HepG2 (cell line): ENCODE data around the gene RARA. TPM values are rescaled to one million over a fixed set of nuclear protein-coding genes. Genes with fewer than 3 reads are reported as not detected.

Experiments used
- ATAC-seq: fragments of 200-7000 bp; cut with Tn5 transposase; 3 replicates; pipeline ENCODE4 v1.9.1; 2020; ENCODE audit warnings: mild to moderate bottlenecking, moderate library complexity
- BruUV-seq: library from RNA; stranded (reverse); fragments of 400-500 nt; replicated peaks from 2 replicates; lab custom pipeline; 2021; lab: Mats Ljungman, UMichigan
- CTCF ChIA-PET: fragments of 300-600 bp; formaldehyde crosslinking; extraction: SDS; loops from one replicate; lab custom pipeline; 2021; ENCODE audit warnings: low total read pairs, inconsistent platforms, low intra/inter-chr PET ratio; lab: Yijun Ruan, JAX
- POLR2A ChIA-PET: fragments of 350-600 bp; sonication (Branson Sonifier 250); formaldehyde crosslinking; loops from one replicate; lab custom pipeline; 2020; ENCODE audit warnings: antibody characterized with exemption, inconsistent platforms; lab: Yijun Ruan, JAX
- DNase-seq: peaks from one replicate; pipeline ENCODE4 v3.0.0-alpha.2; 2015; ENCODE audit warnings: low spot score
- FAIRE-seq: peaks from 3 replicates; lab custom pipeline; 2011; peaks lifted over from hg19 to GRCh38; lab: Jason Lieb, UNC
- H2AFZ ChIP-seq: one replicate; pipeline ENCODE4 v1.6.1; 2011; ENCODE audit warnings: low read length, inconsistent platforms
- H3K27ac ChIP-seq: fragments of 300-600 bp; 3 replicates; pipeline ENCODE4 v1.8.0; 2011; ENCODE audit warnings: mixed run types, mild to moderate bottlenecking, mixed read lengths, low read length, inconsistent platforms; ENCODE audit not compliant: insufficient read depth; ENCODE audit errors: extremely low read length
- H3K27me3 ChIP-seq, 2 experiments: fragments of 200-600 bp in 1 of 2; 2 replicates in 1 of 2; 3 replicates in 1 of 2; pipeline versions ENCODE4 v1.6.0 to v1.8.0; 2011; ENCODE audit warnings: low read length in 2 of 2, mild to moderate bottlenecking in 2 of 2, moderate library complexity in 2 of 2, inconsistent platforms in 1 of 2; ENCODE audit not compliant: insufficient read depth in 2 of 2, control insufficient read depth in 1 of 2
- H3K36me3 ChIP-seq, 2 experiments: fragments of 200-600 bp in 1 of 2; replicated peaks in 1 of 2; 2 replicates in 1 of 2; 3 replicates in 1 of 2; pipeline versions ENCODE4 v1.5.1 to v1.8.0; 2011; ENCODE audit warnings: low read length in 2 of 2, inconsistent platforms in 1 of 2; ENCODE audit not compliant: insufficient read depth in 2 of 2, control insufficient read depth in 1 of 2
- H3K4me1 ChIP-seq: 2 replicates; pipeline ENCODE4 v1.5.1; 2012; ENCODE audit warnings: low read length, inconsistent platforms; ENCODE audit not compliant: insufficient read depth
- H3K4me2 ChIP-seq: 2 replicates; pipeline ENCODE4 v1.6.0; 2011; ENCODE audit warnings: low read depth, low read length, inconsistent platforms
- H3K4me3 ChIP-seq, 3 experiments: fragments of 200-600 bp in 1 of 3; sonication (generic), shearing (Covaris generic) in 1 of 3; replicated peaks in 1 of 3; 2 replicates each; pipeline ENCODE4 v1.5.1; 2011 to 2016; ENCODE audit warnings: low read length in 3 of 3, inconsistent platforms in 2 of 3, low read depth in 2 of 3, mild to moderate bottlenecking in 2 of 3, control low read depth in 1 of 3, mixed read lengths in 1 of 3; ENCODE audit not compliant: insufficient read depth in 1 of 3
- H3K79me2 ChIP-seq: one replicate; pipeline ENCODE4 v1.6.1; 2011; ENCODE audit warnings: low read length, inconsistent platforms; ENCODE audit not compliant: insufficient read depth
- H3K9ac ChIP-seq: 2 replicates; pipeline ENCODE4 v1.6.0; 2011; ENCODE audit warnings: mild to moderate bottlenecking, low read depth, low read length, inconsistent platforms; ENCODE audit not compliant: insufficient read depth
- H3K9me3 ChIP-seq: 2 replicates; pipeline ENCODE4 v1.5.1; 2012; ENCODE audit warnings: mild to moderate bottlenecking, low read length
- H4K20me1 ChIP-seq: 2 replicates; pipeline ENCODE4 v1.6.0; 2011; ENCODE audit warnings: inconsistent platforms, mild to moderate bottlenecking, low read length, moderate library complexity; ENCODE audit not compliant: insufficient read depth
- GATAD1 ChIP-seq: IDR thresholded peaks from 2 replicates; pipeline ENCODE4 v1.6.1; 2016; ENCODE audit warnings: missing genetic modification reagents, missing compliant biosample characterization
- POGZ ChIP-seq: sonication (generic); formaldehyde crosslinking; IDR thresholded peaks from 2 replicates; pipeline ENCODE4 v1.4.0; 2020; ENCODE audit warnings: mild to moderate bottlenecking, missing genetic modification reagents
- SALL1 ChIP-seq: sonication (generic); formaldehyde crosslinking; IDR thresholded peaks from 2 replicates; pipeline ENCODE4 v1.8.0; 2022; ENCODE audit warnings: mild to moderate bottlenecking, missing genetic modification reagents
- TBP ChIP-seq: sonication (generic); formaldehyde crosslinking; IDR thresholded peaks from 2 replicates; pipeline ENCODE4 v1.5.0; 2020; ENCODE audit warnings: missing genetic modification reagents
- WGBS: methylation state at CpG from one replicate; pipeline ENCODE4 v1.1.6; 2017; ENCODE audit warnings: low lambda C conversion rate; 5-methylcytosine and 5-hydroxymethylcytosine counted together
- in situ Hi-C: cut with HindIII; loops from 2 replicates; pipeline ENCODE4 v1.10.0; 2017; ENCODE audit warnings: low pct_unique_long_range_greater_than_20kb; ENCODE audit not compliant: extremely low pct_ligation_motif_present
- intact Hi-C: fragments of 100-400 bp; cut with micrococcal nuclease; formaldehyde crosslinking; loops from one replicate; pipeline ENCODE4 v1.10.0; 2022; ENCODE audit not compliant: unreplicated experiment
- polyA plus RNA-seq, 8 experiments: library from polyadenylated mRNA; depleted of rRNA in 3 of 8; stranded (reverse) in 7 of 8; unstranded in 1 of 8; fragments of >200 nt; fragmentation: Illumina TruSeq in 4 of 8; extraction: Trizol in 4 of 8; gene quantifications; 2 replicates each; pipeline versions ENCODE4 v1.2.1 to v1.2.3, GENCODE V29; 2011 to 2016; ENCODE audit warnings: low read depth in 4 of 8, missing spikeins in 1 of 8, mixed read lengths in 1 of 8; ENCODE audit not compliant: insufficient read depth in 1 of 8
- total RNA-seq, 5 experiments: library from RNA; depleted of rRNA; stranded (reverse); fragments of >200 nt; fragmentation: Illumina TruSeq; extraction: Trizol; gene quantifications; 2 replicates each; pipeline ENCODE4 v1.2.3, GENCODE V29; 2016; ENCODE audit warnings: low read depth in 1 of 5
- TF ChIP-seq, protein P1 (sequence below): sonication (generic); formaldehyde crosslinking; IDR thresholded peaks from 2 replicates; pipeline ENCODE4 v1.4.0; 2020; ENCODE audit warnings: missing genetic modification reagents
- TF ChIP-seq, protein P2 (sequence below): sonication (generic); formaldehyde crosslinking; IDR thresholded peaks from 2 replicates; pipeline ENCODE4 v1.4.0; 2020; ENCODE audit warnings: mild to moderate bottlenecking, missing genetic modification reagents
- TF ChIP-seq, protein P3 (sequence below): sonication (generic); formaldehyde crosslinking; conservative IDR thresholded peaks from 2 replicates; pipeline ENCODE4 v1.4.0; 2020; ENCODE audit warnings: missing genetic modification reagents
- TF ChIP-seq, protein P4 (sequence below): sonication (generic); formaldehyde crosslinking; IDR thresholded peaks from 2 replicates; pipeline ENCODE4 v1.4.0; 2020; ENCODE audit warnings: missing genetic modification reagents
- TF ChIP-seq, protein P5 (sequence below): sonication (generic); formaldehyde crosslinking; IDR thresholded peaks from 2 replicates; pipeline ENCODE4 v1.5.0; 2020; ENCODE audit warnings: mild to moderate bottlenecking, missing genetic modification reagents

The RARA gene
- total and polyA plus RNA-seq, 2 of the 13 experiments (the other 11 are each of a cell fraction or from before 2014, with no cell fraction given), result 6.4 to 8.6 TPM

DNA sequence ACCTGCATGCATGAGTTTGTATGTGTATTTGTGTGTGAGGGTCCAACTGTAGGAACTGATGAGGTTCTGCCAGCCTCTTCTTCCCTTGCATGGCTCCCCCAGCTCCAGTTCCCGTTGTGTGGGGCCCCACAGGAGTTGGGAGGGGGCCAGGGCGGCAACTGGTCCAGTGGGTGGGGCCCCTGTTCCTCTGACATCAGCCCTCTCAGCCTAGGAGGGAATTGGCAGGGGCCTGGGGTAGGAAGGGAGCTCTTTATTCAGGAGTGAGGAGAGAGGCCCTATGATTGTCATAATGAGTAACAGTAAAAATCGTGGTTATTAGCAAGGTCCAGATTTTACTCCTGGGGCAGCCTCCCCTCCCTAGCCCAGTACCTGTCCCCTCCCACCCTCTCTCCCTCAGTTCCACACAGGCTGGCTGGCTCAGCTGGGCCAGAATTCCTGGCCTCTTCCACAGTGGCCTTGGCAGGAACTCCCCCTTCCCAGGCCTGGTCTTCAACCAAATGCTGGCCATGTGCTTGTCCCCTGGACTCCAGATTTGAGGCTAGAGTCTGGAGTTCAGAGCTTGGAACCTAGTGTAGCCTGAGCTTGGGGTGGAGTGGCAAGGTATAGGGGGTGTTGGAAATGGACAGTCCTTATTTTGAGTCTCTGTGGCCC lies 18.9 kb downstream of the RARA start:
- Histone ChIP-seq H3K4me1 (peaks cover 80% of the 10 kb centered on the region), H3K27ac (no peak overlapping the region), H3K36me3 (peaks cover 0 to 6% of the 10 kb centered on the region in 2 experiments; a peak in 1 of 5 replicates), H4K20me1 (peaks cover 36% of the 10 kb centered on the region), H3K4me2 (no peak overlapping the region), H3K9me3 (no peaks in the 10 kb centered on the region), H3K4me3 (no peak overlapping the region), H3K79me2 (peaks cover 19% of the 10 kb centered on the region), H3K27me3 (no peaks in the 10 kb centered on the region), H2AFZ (no peak overlapping the region), H3K9ac (no peak overlapping the region)
- ChIA-PET CTCF (interaction anchor here (0.6 kb wide), 1 partner anchor 176 kb away, joined by 3 read pairs; no protein-coding TSS in a partner anchor), POLR2A (interaction anchor here (0.7 to 5.3 kb wide), 5 partner anchors 9 to 26 kb away, joined by 3 to 48 read pairs (median 3); no protein-coding TSS in a partner anchor)
- FAIRE-seq (no peak), ATAC-seq (no peak), DNase-seq (no peak)
- intact Hi-C loops (no loop called here), in situ Hi-C loops (no loop called here)
- WGBS, result 50% methylated on average over 3 of the region's 3 CpGs
- BruUV-seq, result no TSS peak
- TF ChIP-seq, protein P1, sequence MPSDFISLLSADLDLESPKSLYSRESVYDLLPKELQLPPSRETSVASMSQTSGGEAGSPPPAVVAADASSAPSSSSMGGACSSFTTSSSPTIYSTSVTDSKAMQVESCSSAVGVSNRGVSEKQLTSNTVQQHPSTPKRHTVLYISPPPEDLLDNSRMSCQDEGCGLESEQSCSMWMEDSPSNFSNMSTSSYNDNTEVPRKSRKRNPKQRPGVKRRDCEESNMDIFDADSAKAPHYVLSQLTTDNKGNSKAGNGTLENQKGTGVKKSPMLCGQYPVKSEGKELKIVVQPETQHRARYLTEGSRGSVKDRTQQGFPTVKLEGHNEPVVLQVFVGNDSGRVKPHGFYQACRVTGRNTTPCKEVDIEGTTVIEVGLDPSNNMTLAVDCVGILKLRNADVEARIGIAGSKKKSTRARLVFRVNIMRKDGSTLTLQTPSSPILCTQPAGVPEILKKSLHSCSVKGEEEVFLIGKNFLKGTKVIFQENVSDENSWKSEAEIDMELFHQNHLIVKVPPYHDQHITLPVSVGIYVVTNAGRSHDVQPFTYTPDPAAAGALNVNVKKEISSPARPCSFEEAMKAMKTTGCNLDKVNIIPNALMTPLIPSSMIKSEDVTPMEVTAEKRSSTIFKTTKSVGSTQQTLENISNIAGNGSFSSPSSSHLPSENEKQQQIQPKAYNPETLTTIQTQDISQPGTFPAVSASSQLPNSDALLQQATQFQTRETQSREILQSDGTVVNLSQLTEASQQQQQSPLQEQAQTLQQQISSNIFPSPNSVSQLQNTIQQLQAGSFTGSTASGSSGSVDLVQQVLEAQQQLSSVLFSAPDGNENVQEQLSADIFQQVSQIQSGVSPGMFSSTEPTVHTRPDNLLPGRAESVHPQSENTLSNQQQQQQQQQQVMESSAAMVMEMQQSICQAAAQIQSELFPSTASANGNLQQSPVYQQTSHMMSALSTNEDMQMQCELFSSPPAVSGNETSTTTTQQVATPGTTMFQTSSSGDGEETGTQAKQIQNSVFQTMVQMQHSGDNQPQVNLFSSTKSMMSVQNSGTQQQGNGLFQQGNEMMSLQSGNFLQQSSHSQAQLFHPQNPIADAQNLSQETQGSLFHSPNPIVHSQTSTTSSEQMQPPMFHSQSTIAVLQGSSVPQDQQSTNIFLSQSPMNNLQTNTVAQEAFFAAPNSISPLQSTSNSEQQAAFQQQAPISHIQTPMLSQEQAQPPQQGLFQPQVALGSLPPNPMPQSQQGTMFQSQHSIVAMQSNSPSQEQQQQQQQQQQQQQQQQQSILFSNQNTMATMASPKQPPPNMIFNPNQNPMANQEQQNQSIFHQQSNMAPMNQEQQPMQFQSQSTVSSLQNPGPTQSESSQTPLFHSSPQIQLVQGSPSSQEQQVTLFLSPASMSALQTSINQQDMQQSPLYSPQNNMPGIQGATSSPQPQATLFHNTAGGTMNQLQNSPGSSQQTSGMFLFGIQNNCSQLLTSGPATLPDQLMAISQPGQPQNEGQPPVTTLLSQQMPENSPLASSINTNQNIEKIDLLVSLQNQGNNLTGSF (CRISPR knock-in tag), result 0 out of 2 replicates have a peak, but pooled peaks have one; percentile 41
- TF ChIP-seq, protein P2, sequence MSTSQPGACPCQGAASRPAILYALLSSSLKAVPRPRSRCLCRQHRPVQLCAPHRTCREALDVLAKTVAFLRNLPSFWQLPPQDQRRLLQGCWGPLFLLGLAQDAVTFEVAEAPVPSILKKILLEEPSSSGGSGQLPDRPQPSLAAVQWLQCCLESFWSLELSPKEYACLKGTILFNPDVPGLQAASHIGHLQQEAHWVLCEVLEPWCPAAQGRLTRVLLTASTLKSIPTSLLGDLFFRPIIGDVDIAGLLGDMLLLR (CRISPR knock-in tag), result 0 out of 2 replicates have a peak, but pooled peaks have one; percentile 30
- TF ChIP-seq TBP (CRISPR knock-in tag) (no peak), GATAD1 (CRISPR knock-in tag) (no peak), POGZ (CRISPR knock-in tag) (0 out of 2 replicates have a peak, but pooled peaks have one; percentile 6), SALL1 (CRISPR knock-in tag) (peak; percentile 27; the same call in 1 of the 2 replicates)
- TF ChIP-seq, protein P3, sequence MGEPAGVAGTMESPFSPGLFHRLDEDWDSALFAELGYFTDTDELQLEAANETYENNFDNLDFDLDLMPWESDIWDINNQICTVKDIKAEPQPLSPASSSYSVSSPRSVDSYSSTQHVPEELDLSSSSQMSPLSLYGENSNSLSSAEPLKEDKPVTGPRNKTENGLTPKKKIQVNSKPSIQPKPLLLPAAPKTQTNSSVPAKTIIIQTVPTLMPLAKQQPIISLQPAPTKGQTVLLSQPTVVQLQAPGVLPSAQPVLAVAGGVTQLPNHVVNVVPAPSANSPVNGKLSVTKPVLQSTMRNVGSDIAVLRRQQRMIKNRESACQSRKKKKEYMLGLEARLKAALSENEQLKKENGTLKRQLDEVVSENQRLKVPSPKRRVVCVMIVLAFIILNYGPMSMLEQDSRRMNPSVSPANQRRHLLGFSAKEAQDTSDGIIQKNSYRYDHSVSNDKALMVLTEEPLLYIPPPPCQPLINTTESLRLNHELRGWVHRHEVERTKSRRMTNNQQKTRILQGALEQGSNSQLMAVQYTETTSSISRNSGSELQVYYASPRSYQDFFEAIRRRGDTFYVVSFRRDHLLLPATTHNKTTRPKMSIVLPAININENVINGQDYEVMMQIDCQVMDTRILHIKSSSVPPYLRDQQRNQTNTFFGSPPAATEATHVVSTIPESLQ (CRISPR knock-in tag), result no peak
- TF ChIP-seq, protein P4, sequence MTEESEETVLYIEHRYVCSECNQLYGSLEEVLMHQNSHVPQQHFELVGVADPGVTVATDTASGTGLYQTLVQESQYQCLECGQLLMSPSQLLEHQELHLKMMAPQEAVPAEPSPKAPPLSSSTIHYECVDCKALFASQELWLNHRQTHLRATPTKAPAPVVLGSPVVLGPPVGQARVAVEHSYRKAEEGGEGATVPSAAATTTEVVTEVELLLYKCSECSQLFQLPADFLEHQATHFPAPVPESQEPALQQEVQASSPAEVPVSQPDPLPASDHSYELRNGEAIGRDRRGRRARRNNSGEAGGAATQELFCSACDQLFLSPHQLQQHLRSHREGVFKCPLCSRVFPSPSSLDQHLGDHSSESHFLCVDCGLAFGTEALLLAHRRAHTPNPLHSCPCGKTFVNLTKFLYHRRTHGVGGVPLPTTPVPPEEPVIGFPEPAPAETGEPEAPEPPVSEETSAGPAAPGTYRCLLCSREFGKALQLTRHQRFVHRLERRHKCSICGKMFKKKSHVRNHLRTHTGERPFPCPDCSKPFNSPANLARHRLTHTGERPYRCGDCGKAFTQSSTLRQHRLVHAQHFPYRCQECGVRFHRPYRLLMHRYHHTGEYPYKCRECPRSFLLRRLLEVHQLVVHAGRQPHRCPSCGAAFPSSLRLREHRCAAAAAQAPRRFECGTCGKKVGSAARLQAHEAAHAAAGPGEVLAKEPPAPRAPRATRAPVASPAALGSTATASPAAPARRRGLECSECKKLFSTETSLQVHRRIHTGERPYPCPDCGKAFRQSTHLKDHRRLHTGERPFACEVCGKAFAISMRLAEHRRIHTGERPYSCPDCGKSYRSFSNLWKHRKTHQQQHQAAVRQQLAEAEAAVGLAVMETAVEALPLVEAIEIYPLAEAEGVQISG (CRISPR knock-in tag), result 0 out of 2 replicates have a peak, but pooled peaks have one; percentile 14
- TF ChIP-seq, protein P5, sequence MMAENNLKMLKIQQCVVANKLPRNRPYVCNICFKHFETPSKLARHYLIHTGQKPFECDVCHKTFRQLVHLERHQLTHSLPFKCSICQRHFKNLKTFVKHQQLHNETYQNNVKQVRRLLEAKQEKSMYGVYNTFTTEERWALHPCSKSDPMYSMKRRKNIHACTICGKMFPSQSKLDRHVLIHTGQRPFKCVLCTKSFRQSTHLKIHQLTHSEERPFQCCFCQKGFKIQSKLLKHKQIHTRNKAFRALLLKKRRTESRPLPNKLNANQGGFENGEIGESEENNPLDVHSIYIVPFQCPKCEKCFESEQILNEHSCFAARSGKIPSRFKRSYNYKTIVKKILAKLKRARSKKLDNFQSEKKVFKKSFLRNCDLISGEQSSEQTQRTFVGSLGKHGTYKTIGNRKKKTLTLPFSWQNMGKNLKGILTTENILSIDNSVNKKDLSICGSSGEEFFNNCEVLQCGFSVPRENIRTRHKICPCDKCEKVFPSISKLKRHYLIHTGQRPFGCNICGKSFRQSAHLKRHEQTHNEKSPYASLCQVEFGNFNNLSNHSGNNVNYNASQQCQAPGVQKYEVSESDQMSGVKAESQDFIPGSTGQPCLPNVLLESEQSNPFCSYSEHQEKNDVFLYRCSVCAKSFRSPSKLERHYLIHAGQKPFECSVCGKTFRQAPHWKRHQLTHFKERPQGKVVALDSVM (CRISPR knock-in tag), result 0 out of 2 replicates have a peak, but pooled peaks have one; percentile 23
